Measurements from ENCODE around the gene SMIM13.

The SMIM13 gene

DNA sequence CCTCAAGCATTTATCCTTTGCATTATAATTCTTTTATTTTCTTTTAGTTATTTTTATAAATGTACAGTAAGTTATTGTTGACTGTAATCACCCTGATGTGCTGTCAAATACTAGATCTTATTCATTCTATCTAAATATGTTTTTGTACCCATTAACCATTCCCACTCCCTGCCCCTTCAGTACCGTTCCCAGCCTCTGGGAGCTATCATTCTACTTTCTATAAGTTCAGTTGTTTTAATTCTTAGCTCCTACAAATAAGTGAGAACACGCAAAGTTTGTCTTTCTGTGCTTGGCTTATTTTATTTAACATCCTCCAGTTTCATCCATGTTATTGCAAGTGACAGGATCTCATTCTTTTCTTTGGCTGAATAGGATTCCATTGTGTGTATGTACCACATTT lies 30.3 kb downstream of the SMIM13 start:
- DNase-seq: no peak

DNA sequence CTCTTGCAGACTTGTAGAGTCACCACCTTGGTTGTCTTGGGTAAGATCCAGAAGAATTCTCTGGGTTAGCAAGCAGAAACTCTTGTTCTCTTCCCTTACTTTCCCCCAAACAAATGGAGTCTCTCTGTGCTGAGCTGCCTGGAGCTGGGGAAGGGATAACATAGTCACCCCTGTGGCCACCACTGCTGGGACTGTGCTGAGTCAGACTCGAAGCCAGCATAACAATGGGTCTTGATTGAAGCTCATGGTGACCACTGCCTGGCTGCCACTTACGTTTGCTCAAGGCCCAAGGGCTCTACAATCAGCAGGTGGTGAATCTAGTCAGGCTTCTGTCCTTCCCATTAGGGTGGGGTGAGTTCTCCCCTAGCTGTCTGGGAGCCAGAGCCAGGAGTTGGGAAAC lies 33.2 kb downstream of the SMIM13 start:
- DNase-seq: no peak

GRCh38 chr6:11128608-11129007 lies 35.0 kb downstream of the SMIM13 start:
- DNase-seq: no peak

- no peak for DNase-seq
Observed at GRCh38 chr6:11129908-11130565, 36.4 kb downstream of the SMIM13 start.

DNA sequence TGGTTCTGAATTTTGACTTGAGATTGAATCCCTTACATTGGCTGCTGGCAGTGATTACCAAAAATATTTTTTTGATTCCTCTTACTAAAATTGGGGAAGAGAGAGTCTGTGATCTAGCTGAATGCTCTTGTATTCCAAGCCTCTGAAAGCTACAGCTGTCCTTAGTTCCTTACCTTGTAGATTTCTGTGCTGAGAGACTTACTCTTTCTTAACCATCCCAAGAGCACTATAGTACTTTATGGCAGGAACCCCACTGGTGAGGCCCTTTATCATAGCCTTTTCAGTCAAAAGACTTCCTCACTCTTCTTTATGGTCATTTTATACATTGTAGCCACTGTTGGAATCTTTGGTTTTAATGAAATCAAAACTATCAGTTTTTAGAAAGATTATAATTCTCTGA lies 37.0 kb downstream of the SMIM13 start:
- DNase-seq: no peak

GRCh38 chr6:11132194-11132888 lies 38.7 kb downstream of the SMIM13 start:
- DNase-seq: no peak

- DNase-seq: no peak
Observed at GRCh38 chr6:11133281-11133680, 39.6 kb downstream of the SMIM13 start.

DNA sequence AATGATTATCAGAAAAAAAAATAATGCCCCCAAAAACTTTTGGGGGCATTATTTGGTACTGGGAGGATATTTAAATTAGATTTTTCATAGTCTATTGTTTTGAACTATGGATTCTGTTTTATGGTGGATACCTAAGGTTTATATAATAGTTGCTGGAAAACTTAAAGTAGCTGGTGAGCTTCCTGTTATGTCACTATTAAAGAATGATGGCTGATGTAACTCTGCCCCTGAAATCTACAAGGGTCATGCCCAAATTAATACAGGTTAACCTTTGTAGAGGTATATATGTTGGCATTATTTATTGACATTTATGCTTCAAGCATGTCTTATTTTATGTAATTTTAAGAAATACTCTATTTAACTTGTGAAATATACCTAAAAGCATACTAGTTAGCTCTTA lies 43.2 kb downstream of the SMIM13 start:
- no peak for DNase-seq

DNA sequence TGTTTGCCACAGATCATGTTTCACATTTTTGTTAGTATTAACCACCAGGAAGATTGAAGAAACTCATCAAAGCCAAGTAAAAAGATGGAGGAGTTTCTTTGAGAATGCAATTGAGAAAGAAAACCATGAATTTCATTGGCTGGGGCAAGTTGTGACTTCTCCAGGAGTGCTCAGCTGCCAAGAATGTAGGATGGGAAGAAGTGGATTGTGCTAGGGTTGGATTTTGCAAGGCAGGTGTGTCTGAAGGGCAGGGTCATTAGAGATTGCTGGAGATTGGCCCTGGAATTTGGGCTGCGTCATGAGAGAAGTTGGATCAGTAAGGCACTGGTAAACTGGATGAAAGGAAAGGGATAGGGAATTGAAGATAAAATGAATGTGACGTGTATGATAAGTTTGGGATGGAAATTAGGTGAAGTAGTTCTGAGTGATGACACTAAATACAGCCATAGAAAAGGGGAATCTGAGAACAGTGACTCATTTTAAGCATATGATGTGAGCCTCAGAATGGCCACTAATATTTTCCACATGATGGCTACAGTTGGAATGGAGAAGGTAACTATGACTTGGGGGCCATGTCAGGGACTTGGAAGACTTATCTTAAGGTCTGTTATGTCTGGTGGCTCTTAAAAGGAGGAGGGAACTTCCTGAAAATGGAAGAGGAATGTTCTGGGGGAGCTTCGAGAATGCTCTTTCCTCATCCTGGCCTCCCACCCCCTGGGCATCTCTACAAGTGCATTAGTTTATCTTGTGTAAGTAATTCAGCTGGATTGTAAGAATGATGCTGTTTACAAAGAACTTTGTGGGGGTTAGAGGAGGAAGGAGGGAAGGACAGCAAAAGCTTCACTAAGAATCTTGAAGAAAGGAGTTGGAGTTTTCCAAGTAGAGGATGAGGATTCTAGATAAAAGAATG lies 45.7 kb downstream of the SMIM13 start:
- no peak for DNase-seq

DNA sequence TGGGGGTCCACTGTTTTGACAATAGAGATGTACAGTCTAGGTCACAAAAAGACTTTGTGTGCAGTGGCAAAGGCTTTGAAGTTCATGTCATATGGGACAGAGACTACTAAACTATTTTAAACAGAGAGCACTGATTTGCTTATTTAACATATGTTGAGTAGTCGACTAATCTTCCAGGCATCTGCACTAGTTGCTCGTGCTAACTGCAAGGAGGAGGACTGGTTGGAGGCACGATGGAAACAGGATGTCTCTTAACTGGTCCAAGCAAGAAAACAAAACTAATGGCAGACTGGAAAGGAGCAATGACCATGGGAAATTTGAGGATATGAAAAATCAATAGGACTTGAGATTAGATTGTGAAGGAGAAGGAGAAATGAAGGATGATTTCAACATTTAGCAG lies 46.4 kb downstream of the SMIM13 start:
- DNase-seq: no peak

- no peak for DNase-seq
Observed at GRCh38 chr6:11141295-11141694, 47.7 kb downstream of the SMIM13 start.

DNA sequence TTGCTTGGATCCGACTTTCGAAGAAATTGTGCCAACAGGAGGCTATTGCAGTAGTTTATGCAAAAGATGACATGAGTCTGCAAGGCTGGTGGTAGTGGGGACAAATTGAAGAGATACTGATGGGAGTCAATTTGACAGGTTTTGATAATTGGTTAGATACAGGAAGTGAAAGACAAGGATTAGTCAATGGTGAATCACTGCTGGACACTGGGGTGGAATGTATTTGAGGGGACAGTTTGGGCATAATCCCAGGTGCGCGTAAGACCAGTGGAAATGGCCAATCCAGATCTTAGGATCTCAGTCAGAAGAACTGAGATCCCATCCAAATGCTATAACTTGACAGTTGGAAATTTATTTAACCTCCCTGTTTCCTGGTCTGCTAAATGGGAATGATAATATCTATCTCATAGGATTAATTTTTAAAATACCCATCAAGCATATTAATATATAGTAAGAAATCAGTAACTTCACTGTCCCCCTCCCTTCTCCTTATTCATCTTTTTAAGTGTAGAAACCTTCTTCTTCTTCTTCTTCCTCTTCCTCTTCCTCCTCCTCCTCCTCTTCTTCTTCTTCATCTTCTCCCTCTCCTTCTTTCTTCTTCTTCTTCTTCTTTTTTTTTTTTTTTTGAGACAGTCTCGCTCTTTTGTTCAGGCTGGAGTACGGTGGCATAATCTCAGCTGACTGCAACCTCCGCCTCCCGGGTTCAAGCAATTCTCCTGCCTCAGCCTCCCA lies 48.8 kb downstream of the SMIM13 start:
- DNase-seq: no peak

- DNase-seq: no peak
Observed at GRCh38 chr6:11143394-11144371, 50.0 kb downstream of the SMIM13 start.

GRCh38 chr6:11144393-11144851 lies 50.8 kb downstream of the SMIM13 start:
- no peak for DNase-seq

GRCh38 chr6:11146117-11146826 lies 52.6 kb downstream of the SMIM13 start:
- DNase-seq: no peak

DNA sequence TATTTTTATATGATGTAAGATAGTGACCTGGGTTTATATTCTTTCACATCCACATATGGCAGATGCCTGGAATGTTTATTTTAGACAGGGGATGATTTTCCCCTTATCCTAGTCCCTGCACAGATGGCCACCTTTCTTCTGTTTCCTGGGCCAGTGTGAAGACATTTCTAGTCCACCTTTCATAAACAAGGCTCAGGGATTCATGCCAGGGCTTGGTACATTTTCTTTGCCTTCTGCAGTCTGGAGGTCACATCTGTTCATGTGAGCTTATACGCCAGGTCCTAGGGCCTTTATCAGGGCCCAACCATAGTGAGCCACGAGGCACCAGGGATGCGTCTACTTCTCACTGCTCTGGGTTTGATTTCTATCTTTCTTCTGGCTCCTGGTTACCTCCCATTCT lies 55.9 kb downstream of the SMIM13 start:
- peak; percentile 67 for DNase-seq

DNA sequence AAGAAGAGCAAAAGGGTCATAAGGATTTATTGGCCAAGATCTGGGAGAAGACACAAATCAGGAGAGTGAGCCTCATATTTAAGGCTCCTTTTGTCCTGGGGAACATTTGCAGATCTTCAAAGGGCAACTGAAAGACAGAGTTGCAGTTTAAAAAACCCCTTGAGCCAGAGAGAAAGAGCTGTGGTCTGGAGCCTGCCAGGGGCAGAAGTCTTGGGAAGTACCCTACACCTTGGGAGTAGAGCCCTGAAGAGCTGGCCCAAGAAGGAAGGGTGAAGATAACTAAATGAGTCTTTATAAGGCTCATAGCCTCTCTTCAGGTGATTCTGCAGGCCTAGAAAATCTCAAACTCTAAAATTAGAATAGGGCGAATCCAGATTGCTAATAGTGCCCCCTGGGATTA lies 57.9 kb downstream of the SMIM13 start:
- no peak for DNase-seq

- peak; percentile 28 for DNase-seq
Observed at GRCh38 chr6:11152581-11152980, 58.9 kb downstream of the SMIM13 start.

GRCh38 chr6:11153447-11153846 lies 59.8 kb downstream of the SMIM13 start:
- DNase-seq: no peak

DNA sequence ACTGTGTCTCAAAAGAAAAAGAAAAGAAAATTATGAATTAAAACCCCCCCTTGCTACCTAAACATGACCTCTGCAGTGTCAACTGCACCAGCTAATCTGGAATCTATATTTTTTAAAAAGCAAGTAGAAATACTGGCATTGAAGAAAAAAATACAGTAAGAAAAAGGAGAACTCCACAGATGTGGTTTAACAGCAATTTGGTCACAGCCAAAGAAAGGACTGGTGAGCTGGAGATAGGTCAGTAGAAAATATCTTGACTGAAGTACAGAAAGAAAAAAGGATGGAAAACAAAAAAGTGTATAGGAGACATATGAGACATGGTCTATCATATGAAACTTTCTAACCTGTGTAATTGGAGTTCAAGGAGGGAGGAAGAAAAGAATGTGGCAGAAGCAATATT lies 62.0 kb downstream of the SMIM13 start:
- no peak for DNase-seq

DNA sequence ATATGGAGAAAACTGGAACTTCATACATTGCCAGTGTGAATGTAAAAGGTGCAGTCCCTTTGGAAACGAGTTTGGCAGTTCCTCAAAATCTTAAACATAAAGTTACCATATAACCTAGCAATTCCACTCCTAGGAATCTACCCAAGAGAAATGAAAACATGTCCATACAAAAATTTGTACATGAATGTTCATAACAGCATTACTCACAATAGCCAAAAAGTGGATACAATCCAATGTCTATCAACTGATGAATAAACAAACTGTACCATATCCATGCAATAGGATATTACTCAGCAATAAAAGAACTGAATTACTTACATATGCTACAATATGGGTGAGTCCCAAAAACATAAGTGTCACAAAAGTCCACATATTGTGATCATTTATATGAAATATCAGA lies 66.6 kb downstream of the SMIM13 start:
- no peak for DNase-seq

Data from NCI-H524 treated with DMSO at 0.1 percent for 48 hours (cell line).